Measurements from ENCODE around the gene ATF6. TPM values are rescaled to one million over a fixed set of nuclear protein-coding genes. Genes with fewer than 3 reads are reported as not detected.
A peak's percentile ranks its signal among the peaks of the same experiment; 100 is the strongest.

The ATF6 gene
- total and polyA plus RNA-seq, 9 of the 15 experiments (the other 6 are each of a cell fraction or from before 2014, with no cell fraction given): 11.7 to 32.4 (median 20.4) TPM

- no peaks in the 10 kb centered on the region for H3K36me3 ChIP-seq (ENCODE audit: control insufficient read depth, insufficient read depth, low read length)
- POLR2A ChIA-PET: interaction anchor here (0.9 kb wide), 1 partner anchor 8 kb away, joined by 3 read pairs; no protein-coding TSS in a partner anchor
- DNase-seq (ENCODE audit: extremely low read depth in 1 of 4, low spot score in 3 of 4) (no peak), FAIRE-seq (no peak), ATAC-seq (no peak)
- no peaks in the 10 kb centered on the region for H3K4me1 ChIP-seq (replicated peaks in 1 of 2; ENCODE audit: control insufficient read depth in 2 of 2, insufficient read depth in 2 of 2, low read length in 2 of 2)
- no peak for TF ChIP-seq ZBTB43 (CRISPR knock-in tag; IDR thresholded peaks at IDR 0.05)
- no peak for TF ChIP-seq FOXK1 (CRISPR knock-in tag; IDR thresholded peaks at IDR 0.05; ENCODE audit: borderline replicate concordance)
- H3K27me3 ChIP-seq (ENCODE audit: control insufficient read depth in 2 of 2, insufficient read depth in 2 of 2, low read length in 2 of 2): peaks cover 12 to 56% of the 10 kb centered on the region in 2 experiments; a peak in 4 of 5 replicates
- intact Hi-C loops (cut with micrococcal nuclease): no loop called here
- no peaks in the 10 kb centered on the region for H4K20me1 ChIP-seq (replicated peaks; ENCODE audit: control insufficient read depth, insufficient read depth, low read length)
- no peaks in the 10 kb centered on the region for H3K79me2 ChIP-seq (ENCODE audit: control insufficient read depth, insufficient read depth, low read length)
- in situ Hi-C loops (cut with MboI): loop anchor here (25.0 kb wide), 1 partner anchor 549 kb away; no protein-coding TSS in a partner anchor
- no peak overlapping the region for H3K4me2 ChIP-seq (ENCODE audit: insufficient read depth, low read length)
- H2AFZ ChIP-seq (ENCODE audit: low read depth, low read length): no peak overlapping the region
- H3K9me3 ChIP-seq (replicated peaks; ENCODE audit: control insufficient read depth, insufficient read depth, low read depth, low read length): no peaks in the 10 kb centered on the region
- H3K9me1 ChIP-seq (ENCODE audit: control insufficient read depth, insufficient read depth, low read length): no peaks in the 10 kb centered on the region
- BruUV-seq (replicated peaks): no TSS peak
- H3K27ac ChIP-seq (ENCODE audit: extremely low read depth, low read depth, low read length): no peak overlapping the region
- CTCF ChIA-PET (ENCODE audit: low intra/inter-chr PET ratio): no interaction called here
- H3K4me3 ChIP-seq: no peak overlapping the region
- H3K9ac ChIP-seq (ENCODE audit: insufficient read depth in 1 of 2, low read depth in 2 of 2, low read length in 2 of 2): no peak overlapping the region
- 2% methylated on average over 8 of the region's 9 CpGs for WGBS (ENCODE audit: insufficient coverage, low coverage, missing lambda C conversion rate)
These were observed 245.4 kb downstream of the ATF6 start for GRCh38 chr1:162011337-162012012.

GRCh38 chr1:162013289-162013688, 247.2 kb downstream of the ATF6 start:
- Histone ChIP-seq H3K9me3 (replicated peaks; ENCODE audit: control insufficient read depth, insufficient read depth, low read depth, low read length) (no peaks in the 10 kb centered on the region), H3K79me2 (ENCODE audit: control insufficient read depth, insufficient read depth, low read length) (no peaks in the 10 kb centered on the region), H3K4me1 (replicated peaks in 1 of 2; ENCODE audit: control insufficient read depth in 2 of 2, insufficient read depth in 2 of 2, low read length in 2 of 2) (no peaks in the 10 kb centered on the region), H3K27ac (ENCODE audit: extremely low read depth, low read depth, low read length) (no peak overlapping the region), H4K20me1 (replicated peaks; ENCODE audit: control insufficient read depth, insufficient read depth, low read length) (no peaks in the 10 kb centered on the region), H3K36me3 (ENCODE audit: control insufficient read depth, insufficient read depth, low read length) (no peaks in the 10 kb centered on the region), H3K4me3 (no peak overlapping the region), H2AFZ (ENCODE audit: low read depth, low read length) (no peak overlapping the region), H3K9ac (ENCODE audit: insufficient read depth in 1 of 2, low read depth in 2 of 2, low read length in 2 of 2) (no peak overlapping the region), H3K9me1 (ENCODE audit: control insufficient read depth, insufficient read depth, low read length) (no peaks in the 10 kb centered on the region), H3K4me2 (ENCODE audit: insufficient read depth, low read length) (no peak overlapping the region), H3K27me3 (ENCODE audit: control insufficient read depth in 2 of 2, insufficient read depth in 2 of 2, low read length in 2 of 2) (peaks cover 3 to 50% of the 10 kb centered on the region in 2 experiments; a peak in 3 of 5 replicates)
- no peak for ATAC-seq
- BruUV-seq (replicated peaks): no TSS peak
- no peak for FAIRE-seq
- in situ Hi-C loops (cut with MboI) (loop anchor here (25.0 kb wide), 1 partner anchor 551 kb away; no protein-coding TSS in a partner anchor), intact Hi-C loops (cut with micrococcal nuclease) (no loop called here)
- TF ChIP-seq ZFP1 (CRISPR knock-in tag; IDR thresholded peaks at IDR 0.05) (peak; percentile 95), ZFX (CRISPR knock-in tag; IDR thresholded peaks at IDR 0.05) (no peak), JUNB (CRISPR knock-in tag; conservative IDR thresholded peaks at IDR 0.05) (no peak), TCF7L2 (IDR thresholded peaks at IDR 0.05; ENCODE audit: low read depth, low read length) (no peak), CCNT2 (IDR thresholded peaks at IDR 0.05; ENCODE audit: borderline replicate concordance, extremely low read depth, insufficient read length, low read depth, low read length) (no peak), RBM25 (IDR thresholded peaks at IDR 0.05; ENCODE audit: low read depth, low read length, severe bottlenecking) (peak; percentile 20), ZNF184 (CRISPR knock-in tag; IDR thresholded peaks at IDR 0.05) (peak; percentile 80)
- no peak for DNase-seq (ENCODE audit: extremely low read depth in 1 of 4, low spot score in 3 of 4)
- CTCF ChIA-PET (ENCODE audit: low intra/inter-chr PET ratio): no interaction called here
- POLR2A ChIA-PET: interaction anchor here (0.6 to 1.1 kb wide), 2 partner anchors 10 to 205 kb away, joined by 3 to 6 read pairs; partner anchors contain the start of gene OLFML2B
